Measurements from ENCODE around the gene METAP1.

- TF ChIP-seq, protein P1, sequence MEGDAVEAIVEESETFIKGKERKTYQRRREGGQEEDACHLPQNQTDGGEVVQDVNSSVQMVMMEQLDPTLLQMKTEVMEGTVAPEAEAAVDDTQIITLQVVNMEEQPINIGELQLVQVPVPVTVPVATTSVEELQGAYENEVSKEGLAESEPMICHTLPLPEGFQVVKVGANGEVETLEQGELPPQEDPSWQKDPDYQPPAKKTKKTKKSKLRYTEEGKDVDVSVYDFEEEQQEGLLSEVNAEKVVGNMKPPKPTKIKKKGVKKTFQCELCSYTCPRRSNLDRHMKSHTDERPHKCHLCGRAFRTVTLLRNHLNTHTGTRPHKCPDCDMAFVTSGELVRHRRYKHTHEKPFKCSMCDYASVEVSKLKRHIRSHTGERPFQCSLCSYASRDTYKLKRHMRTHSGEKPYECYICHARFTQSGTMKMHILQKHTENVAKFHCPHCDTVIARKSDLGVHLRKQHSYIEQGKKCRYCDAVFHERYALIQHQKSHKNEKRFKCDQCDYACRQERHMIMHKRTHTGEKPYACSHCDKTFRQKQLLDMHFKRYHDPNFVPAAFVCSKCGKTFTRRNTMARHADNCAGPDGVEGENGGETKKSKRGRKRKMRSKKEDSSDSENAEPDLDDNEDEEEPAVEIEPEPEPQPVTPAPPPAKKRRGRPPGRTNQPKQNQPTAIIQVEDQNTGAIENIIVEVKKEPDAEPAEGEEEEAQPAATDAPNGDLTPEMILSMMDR (IDR thresholded peaks at IDR 0.05) = no peak
- no peak for TF ChIP-seq EZH2 (IDR thresholded peaks at IDR 0.05; ENCODE audit: borderline replicate concordance, insufficient read depth, low read depth, low read length, poor library complexity, severe bottlenecking)
Observed at GRCh38 chr4:99078336-99078735, 82.8 kb downstream of the METAP1 start.

All from B cell (primary cell).